GM21390 (cell line): ENCODE data around the gene MT4.

Experiments
- ATAC-seq: cut with Tn5 transposase; IDR thresholded peaks from one replicate; pipeline ENCODE4 v1.9.1; 2021; ENCODE audit not compliant: unreplicated experiment

Gene MT4

GRCh38 chr16:56564793-56565477 is at the start of gene MT4:
Gene MT4, plus strand, starts transcription at chr16:56565073. Its CDS starts 56 bp downstream, at chr16:56565129.
- no peak for ATAC-seq

- ATAC-seq = no peak
These were observed 49.2 kb upstream of the MT4 start for GRCh38 chr16:56515665-56516064.

GRCh38 chr16:56517206-56517605 is 47.7 kb upstream of the MT4 start:
- no peak for ATAC-seq

GRCh38 chr16:56518425-56518824 is 46.4 kb upstream of the MT4 start:
- ATAC-seq = no peak

- peak; percentile 88 for ATAC-seq
These were observed 45.2 kb upstream of the MT4 start, which contains the start of gene BBS2 for GRCh38 chr16:56519459-56520250. Gene BBS2, minus strand, starts transcription at chr16:56520024. Its CDS starts 162 bp downstream, at chr16:56519862.

GRCh38 chr16:56520251-56520577 is 44.7 kb upstream of the MT4 start:
- ATAC-seq = no peak

GRCh38 chr16:56525236-56525635 is 39.6 kb upstream of the MT4 start:
- no peak for ATAC-seq

GRCh38 chr16:56530872-56531271 is 34.0 kb upstream of the MT4 start:
- ATAC-seq = no peak

GRCh38 chr16:56532714-56533113 is 32.2 kb upstream of the MT4 start:
- ATAC-seq = no peak

GRCh38 chr16:56534847-56535383 is 30.0 kb upstream of the MT4 start:
- no peak for ATAC-seq

GRCh38 chr16:56538331-56538730 is 26.5 kb upstream of the MT4 start:
- ATAC-seq = no peak

GRCh38 chr16:56539656-56540055 is 25.2 kb upstream of the MT4 start:
- ATAC-seq = no peak

GRCh38 chr16:56542039-56542438 is 22.8 kb upstream of the MT4 start:
- no peak for ATAC-seq

GRCh38 chr16:56547120-56547948 is 17.5 kb upstream of the MT4 start:
- ATAC-seq = no peak

GRCh38 chr16:56547949-56548567 is 16.8 kb upstream of the MT4 start:
- no peak for ATAC-seq

GRCh38 chr16:56549161-56549560 is 15.7 kb upstream of the MT4 start:
- ATAC-seq = no peak

GRCh38 chr16:56549744-56550385 is 15.0 kb upstream of the MT4 start:
- ATAC-seq = no peak

GRCh38 chr16:56551796-56552738 is 12.8 kb upstream of the MT4 start:
- no peak for ATAC-seq

- ATAC-seq = no peak
These were observed 10.4 kb upstream of the MT4 start for GRCh38 chr16:56554441-56554840.
